ENCODE results near the gene GPR35.

Gene GPR35

DNA sequence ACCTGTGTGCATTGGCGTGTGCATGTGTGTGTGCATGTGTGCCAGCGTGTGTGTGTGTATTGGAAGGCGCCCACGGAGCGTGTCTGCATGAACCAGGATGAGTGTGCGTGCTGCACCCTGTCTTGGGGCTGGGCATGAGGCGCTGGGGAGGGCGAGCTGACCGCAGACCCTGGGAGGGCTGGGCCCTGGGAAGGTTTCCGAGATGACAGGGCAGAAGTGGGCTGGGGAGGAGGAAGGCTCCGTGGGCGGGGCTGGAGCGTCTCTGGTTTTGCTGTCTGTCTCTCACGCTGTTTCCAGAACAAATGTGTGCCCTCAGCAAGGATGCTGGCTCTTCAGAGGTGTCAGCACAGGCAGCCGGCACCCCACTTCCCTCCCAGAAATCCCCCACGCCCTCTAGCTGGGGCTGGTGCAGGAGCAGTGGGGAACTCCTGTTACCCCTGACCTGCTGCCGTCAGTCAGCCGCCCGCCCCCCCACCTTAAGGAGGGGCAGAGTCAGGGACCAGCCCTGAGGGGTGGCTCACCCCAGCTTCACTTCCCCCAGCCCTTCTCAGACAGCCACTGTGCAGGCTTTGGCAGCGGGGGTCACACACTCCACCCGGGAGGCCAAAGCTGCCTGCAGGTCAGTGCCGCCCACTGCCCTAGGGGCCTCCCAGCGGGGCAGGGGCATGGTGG, at the start of gene GPR35:
GPR35 (plus strand) TSS at position 531 of the 672 bp plus-strand sequence. CDS start 4,473 bp downstream, outside the sequence.
- no peak within 1 kb of the TSS for H3K27ac ChIP-seq (ENCODE audit: low read depth, low read length)
- no peak within 1 kb of the TSS for H2AFZ ChIP-seq (ENCODE audit: low read length, unreplicated experiment)

DNA sequence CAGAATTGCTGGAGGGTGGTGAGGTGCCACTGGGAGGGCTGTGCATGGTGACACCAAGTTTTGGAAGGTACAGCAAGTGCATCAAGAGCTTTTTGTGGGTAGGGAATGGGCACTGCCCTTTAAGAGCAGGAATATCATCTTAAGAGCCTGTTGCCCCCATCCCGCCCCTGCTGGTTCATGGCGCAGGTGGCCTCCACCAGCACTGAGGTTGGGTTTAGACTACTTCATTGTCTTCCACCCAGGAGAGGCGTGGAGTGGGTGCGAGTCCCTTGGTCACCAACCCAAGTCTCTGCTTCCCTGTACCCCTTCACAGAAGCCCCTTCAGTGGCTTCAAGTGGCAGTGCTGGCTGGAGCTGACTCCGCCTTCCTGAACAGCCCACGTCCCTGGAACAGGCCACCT, 49.2 kb upstream of the GPR35 start:
- 0 out of 2 replicates have a peak, but pooled peaks cover 4% of the 10 kb centered on the region for H3K36me3 ChIP-seq (ENCODE audit: insufficient read depth, low read length)
- H3K27ac ChIP-seq (ENCODE audit: low read depth, low read length): no peak overlapping the region
- H3K27me3 ChIP-seq (ENCODE audit: insufficient read depth, low read length): no peaks in the 10 kb centered on the region
- no peak overlapping the region for H2AFZ ChIP-seq (ENCODE audit: low read length, unreplicated experiment)
- H3K79me2 ChIP-seq (ENCODE audit: control insufficient read depth, insufficient read depth, low read length, unreplicated experiment): peaks cover 7% of the 10 kb centered on the region
- no peak overlapping the region for H3K4me3 ChIP-seq (ENCODE audit: low read depth, low read length)
- H3K4me1 ChIP-seq (ENCODE audit: control insufficient read depth, insufficient read depth, low read length, unreplicated experiment): peaks cover 17% of the 10 kb centered on the region

More for the DNA sequence above, at the start of gene GPR35:
- Histone ChIP-seq H3K27me3 (ENCODE audit: insufficient read depth, low read length) (no peaks in the 10 kb centered on the region), H3K36me3 (ENCODE audit: insufficient read depth, low read length) (no peaks in the 10 kb centered on the region), H3K4me1 (ENCODE audit: control insufficient read depth, insufficient read depth, low read length, unreplicated experiment) (no peaks in the 10 kb centered on the region), H3K4me3 (ENCODE audit: low read depth, low read length) (no peak within 1 kb of the TSS), H3K79me2 (ENCODE audit: control insufficient read depth, insufficient read depth, low read length, unreplicated experiment) (no peaks in the 10 kb centered on the region)

GRCh38 chr2:240576436-240577205, 48.7 kb upstream of the GPR35 start:
- no peak overlapping the region for H3K4me3 ChIP-seq (ENCODE audit: low read depth, low read length)
- no peaks in the 10 kb centered on the region for H3K27me3 ChIP-seq (ENCODE audit: insufficient read depth, low read length)
- H3K27ac ChIP-seq (ENCODE audit: low read depth, low read length): no peak overlapping the region
- peaks cover 17% of the 10 kb centered on the region for H3K4me1 ChIP-seq (ENCODE audit: control insufficient read depth, insufficient read depth, low read length, unreplicated experiment)
- H3K79me2 ChIP-seq (ENCODE audit: control insufficient read depth, insufficient read depth, low read length, unreplicated experiment): peaks cover 10% of the 10 kb centered on the region
- H3K36me3 ChIP-seq (ENCODE audit: insufficient read depth, low read length): 0 out of 2 replicates have a peak, but pooled peaks cover 6% of the 10 kb centered on the region
- H2AFZ ChIP-seq (ENCODE audit: low read length, unreplicated experiment): no peak overlapping the region

DNA sequence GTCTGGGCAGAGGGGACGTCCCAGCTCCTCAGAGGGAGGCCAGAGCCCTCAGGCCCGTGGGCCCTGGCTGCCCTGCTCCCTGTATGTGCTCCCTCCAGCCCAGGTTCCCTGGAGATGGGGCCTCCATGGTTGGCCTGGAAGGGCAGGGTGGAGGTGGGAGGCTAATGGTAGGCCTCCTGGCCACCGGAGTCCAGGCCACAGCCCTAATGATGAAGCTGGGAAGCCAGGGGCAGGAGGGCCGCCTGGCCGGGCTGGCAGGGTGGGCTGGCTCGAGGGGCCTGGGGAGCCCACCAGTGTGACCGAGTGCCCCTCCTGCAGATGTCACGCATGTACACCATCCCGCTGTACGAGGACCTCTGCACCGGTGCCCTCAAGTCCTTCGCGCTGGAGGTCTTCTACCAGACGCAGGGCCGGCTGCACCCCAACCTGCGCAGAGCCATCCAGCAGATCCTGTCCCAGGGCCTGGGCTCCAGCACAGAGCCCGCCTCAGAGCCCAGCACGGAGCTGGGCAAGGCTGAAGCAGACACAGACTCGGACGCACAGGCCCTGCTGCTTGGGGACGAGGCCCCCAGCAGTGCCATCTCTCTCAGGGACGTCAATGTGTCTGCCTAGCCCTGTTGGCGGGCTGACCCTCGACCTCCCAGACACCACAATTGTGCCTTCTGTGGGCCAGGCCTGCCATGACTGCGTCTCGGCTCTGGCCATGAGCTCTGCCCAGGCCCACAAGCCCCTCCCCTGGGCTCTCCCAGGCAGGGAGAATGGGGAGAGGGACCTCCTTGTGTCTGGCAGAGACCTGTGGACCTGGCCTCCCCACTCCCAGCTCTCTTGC, 47.8 kb upstream of the GPR35 start:
- no peak overlapping the region for H3K27ac ChIP-seq (ENCODE audit: low read depth, low read length)
- H3K36me3 ChIP-seq (ENCODE audit: insufficient read depth, low read length): 0 out of 2 replicates have a peak, but pooled peaks cover 6% of the 10 kb centered on the region
- no peak overlapping the region for H3K4me3 ChIP-seq (ENCODE audit: low read depth, low read length)
- H3K79me2 ChIP-seq (ENCODE audit: control insufficient read depth, insufficient read depth, low read length, unreplicated experiment): peaks cover 12% of the 10 kb centered on the region
- H3K27me3 ChIP-seq (ENCODE audit: insufficient read depth, low read length): no peaks in the 10 kb centered on the region
- H2AFZ ChIP-seq (ENCODE audit: low read length, unreplicated experiment): no peak overlapping the region
- H3K4me1 ChIP-seq (ENCODE audit: control insufficient read depth, insufficient read depth, low read length, unreplicated experiment): peaks cover 21% of the 10 kb centered on the region

DNA sequence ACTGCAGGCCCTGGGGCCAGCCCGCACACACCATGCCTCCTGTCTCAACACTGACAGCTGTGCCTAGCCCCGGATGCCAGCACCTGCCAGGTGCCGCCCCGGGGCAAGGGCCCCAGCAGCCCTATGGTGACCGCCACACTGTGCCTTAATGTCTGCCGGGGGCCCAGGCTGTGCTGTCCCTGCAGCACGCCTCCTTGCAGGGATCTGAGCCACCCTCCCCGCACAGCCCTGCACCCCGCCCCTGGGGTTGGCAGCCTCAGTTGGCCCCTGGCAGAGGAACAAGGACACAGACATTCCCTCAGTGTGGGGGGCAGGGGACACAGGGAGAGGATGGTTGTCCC, 47.2 kb upstream of the GPR35 start:
- Histone ChIP-seq H3K27ac (ENCODE audit: low read depth, low read length) (no peak overlapping the region), H3K4me1 (ENCODE audit: control insufficient read depth, insufficient read depth, low read length, unreplicated experiment) (peaks cover 26% of the 10 kb centered on the region), H3K27me3 (ENCODE audit: insufficient read depth, low read length) (no peaks in the 10 kb centered on the region), H3K36me3 (ENCODE audit: insufficient read depth, low read length) (0 out of 2 replicates have a peak, but pooled peaks cover 6% of the 10 kb centered on the region), H3K4me3 (ENCODE audit: low read depth, low read length) (no peak overlapping the region), H3K79me2 (ENCODE audit: control insufficient read depth, insufficient read depth, low read length, unreplicated experiment) (peaks cover 16% of the 10 kb centered on the region), H2AFZ (ENCODE audit: low read length, unreplicated experiment) (no peak overlapping the region)

- no peak overlapping the region for H2AFZ ChIP-seq (ENCODE audit: low read length, unreplicated experiment)
- H3K27ac ChIP-seq (ENCODE audit: low read depth, low read length): no peak overlapping the region
- H3K36me3 ChIP-seq (ENCODE audit: insufficient read depth, low read length): 0 out of 2 replicates have a peak, but pooled peaks cover 6% of the 10 kb centered on the region
- H3K4me3 ChIP-seq (ENCODE audit: low read depth, low read length): no peak overlapping the region
- H3K4me1 ChIP-seq (ENCODE audit: control insufficient read depth, insufficient read depth, low read length, unreplicated experiment): peaks cover 30% of the 10 kb centered on the region
- no peaks in the 10 kb centered on the region for H3K27me3 ChIP-seq (ENCODE audit: insufficient read depth, low read length)
- peaks cover 20% of the 10 kb centered on the region for H3K79me2 ChIP-seq (ENCODE audit: control insufficient read depth, insufficient read depth, low read length, unreplicated experiment)
Observed at GRCh38 chr2:240578488-240578887, 46.8 kb upstream of the GPR35 start.

DNA sequence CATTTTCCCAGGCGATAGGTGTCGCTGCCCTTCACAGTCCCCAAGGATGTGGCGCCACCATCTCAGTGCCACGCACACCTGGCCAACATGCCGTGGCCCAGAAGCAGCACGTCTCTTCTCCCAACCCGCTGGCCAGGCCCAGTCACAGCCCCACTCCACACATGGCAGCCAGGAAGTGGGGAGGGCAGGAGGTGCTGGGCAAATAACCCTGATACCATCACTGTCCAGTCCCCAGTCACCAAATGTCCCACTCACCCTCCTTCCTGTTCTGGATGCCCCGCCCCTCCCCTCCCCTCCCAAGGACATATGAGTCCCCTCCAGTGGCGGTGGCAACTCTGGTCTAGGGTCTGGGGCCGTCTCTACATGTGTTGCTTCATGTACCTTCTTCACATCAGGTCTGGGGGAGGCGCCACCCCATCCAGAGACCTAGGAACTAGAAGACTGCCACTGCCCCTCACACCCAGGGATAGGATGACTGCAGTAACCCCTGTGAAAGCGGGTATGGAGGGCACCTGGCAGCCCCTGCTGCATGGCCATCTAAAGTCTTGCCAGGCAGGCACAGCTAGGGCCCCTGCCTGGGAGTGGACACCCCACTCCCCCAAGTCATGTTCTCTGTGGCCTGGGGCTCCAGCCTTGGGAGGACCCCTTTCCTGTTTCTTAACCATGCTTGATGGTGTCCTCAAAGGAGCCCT, 46.1 kb upstream of the GPR35 start:
- H3K79me2 ChIP-seq (ENCODE audit: control insufficient read depth, insufficient read depth, low read length, unreplicated experiment): peaks cover 23% of the 10 kb centered on the region
- H3K4me3 ChIP-seq (ENCODE audit: low read depth, low read length): no peak overlapping the region
- 0 out of 2 replicates have a peak, but pooled peaks cover 6% of the 10 kb centered on the region for H3K36me3 ChIP-seq (ENCODE audit: insufficient read depth, low read length)
- peak overlapping the region; percentile 67; the same call in 1 of the 2 replicates for H3K27ac ChIP-seq (ENCODE audit: low read depth, low read length)
- H2AFZ ChIP-seq (ENCODE audit: low read length, unreplicated experiment): no peak overlapping the region
- peaks cover 34% of the 10 kb centered on the region for H3K4me1 ChIP-seq (ENCODE audit: control insufficient read depth, insufficient read depth, low read length, unreplicated experiment)
- H3K27me3 ChIP-seq (ENCODE audit: insufficient read depth, low read length): no peaks in the 10 kb centered on the region

- peaks cover 42% of the 10 kb centered on the region for H3K4me1 ChIP-seq (ENCODE audit: control insufficient read depth, insufficient read depth, low read length, unreplicated experiment)
- H3K27me3 ChIP-seq (ENCODE audit: insufficient read depth, low read length): no peaks in the 10 kb centered on the region
- H3K27ac ChIP-seq (ENCODE audit: low read depth, low read length): peak overlapping the region; percentile 67; the same call in 1 of the 2 replicates
- 0 out of 2 replicates have a peak, but pooled peaks cover 6% of the 10 kb centered on the region for H3K36me3 ChIP-seq (ENCODE audit: insufficient read depth, low read length)
- no peak overlapping the region for H3K4me3 ChIP-seq (ENCODE audit: low read depth, low read length)
- peaks cover 31% of the 10 kb centered on the region for H3K79me2 ChIP-seq (ENCODE audit: control insufficient read depth, insufficient read depth, low read length, unreplicated experiment)
- H2AFZ ChIP-seq (ENCODE audit: low read length, unreplicated experiment): no peak overlapping the region
Observed at GRCh38 chr2:240579771-240580614, 45.3 kb upstream of the GPR35 start.

GRCh38 chr2:240581811-240582210, 43.5 kb upstream of the GPR35 start:
- H3K27me3 ChIP-seq (ENCODE audit: insufficient read depth, low read length): no peaks in the 10 kb centered on the region
- H3K79me2 ChIP-seq (ENCODE audit: control insufficient read depth, insufficient read depth, low read length, unreplicated experiment): peaks cover 42% of the 10 kb centered on the region
- H3K4me1 ChIP-seq (ENCODE audit: control insufficient read depth, insufficient read depth, low read length, unreplicated experiment): peaks cover 47% of the 10 kb centered on the region
- no peak overlapping the region for H3K4me3 ChIP-seq (ENCODE audit: low read depth, low read length)
- H3K27ac ChIP-seq (ENCODE audit: low read depth, low read length): no peak overlapping the region
- H3K36me3 ChIP-seq (ENCODE audit: insufficient read depth, low read length): 0 out of 2 replicates have a peak, but pooled peaks cover 6% of the 10 kb centered on the region
- H2AFZ ChIP-seq (ENCODE audit: low read length, unreplicated experiment): no peak overlapping the region
